ENCODE results near the gene IGSF9B.

DNA sequence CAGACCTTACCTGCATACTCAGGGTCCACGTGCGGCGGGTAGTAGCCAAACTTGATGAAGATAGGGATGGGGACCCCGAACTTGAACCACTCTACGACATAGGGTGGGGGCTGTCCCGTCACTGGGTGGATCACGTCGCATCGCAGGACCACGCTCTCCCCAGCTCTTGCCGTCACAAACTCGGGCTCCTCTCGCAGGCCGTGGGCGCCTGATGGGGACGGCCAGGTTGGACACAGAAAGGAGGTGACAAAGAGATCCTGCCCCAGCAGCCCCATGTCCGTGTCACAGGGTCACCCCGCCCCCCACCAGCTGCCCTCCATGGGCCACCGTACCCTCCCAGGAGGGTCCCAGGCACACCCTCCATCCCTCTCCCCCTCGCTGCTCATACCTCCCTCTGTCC, 10.7 kb downstream of the IGSF9B start:
- no peak for TF ChIP-seq EP300 (IDR thresholded peaks at IDR 0.05)
- TF ChIP-seq CTCF (IDR thresholded peaks at IDR 0.05), result no peak
